GM10266 (cell line): ENCODE measurements around the gene DAGLA.
"Not testable (repeated sequence)": the region's sequence is repeated elsewhere in the genome, so short reads cannot be mapped to it uniquely, and the experiment has no call there.

Experiments
- DNase-seq: peaks from one replicate; pipeline ENCODE4 v3.0.0; 2012; ENCODE audit errors: extremely low spot score
- TF ChIP-seq, protein P1 (sequence below): IDR thresholded peaks from 2 replicates; pipeline ENCODE4 v1.5.1; 2012; ENCODE audit warnings: mild to moderate bottlenecking, low read depth; ENCODE audit not compliant: control insufficient read depth, insufficient read depth; ENCODE audit errors: missing control alignments

The DAGLA gene

DNA sequence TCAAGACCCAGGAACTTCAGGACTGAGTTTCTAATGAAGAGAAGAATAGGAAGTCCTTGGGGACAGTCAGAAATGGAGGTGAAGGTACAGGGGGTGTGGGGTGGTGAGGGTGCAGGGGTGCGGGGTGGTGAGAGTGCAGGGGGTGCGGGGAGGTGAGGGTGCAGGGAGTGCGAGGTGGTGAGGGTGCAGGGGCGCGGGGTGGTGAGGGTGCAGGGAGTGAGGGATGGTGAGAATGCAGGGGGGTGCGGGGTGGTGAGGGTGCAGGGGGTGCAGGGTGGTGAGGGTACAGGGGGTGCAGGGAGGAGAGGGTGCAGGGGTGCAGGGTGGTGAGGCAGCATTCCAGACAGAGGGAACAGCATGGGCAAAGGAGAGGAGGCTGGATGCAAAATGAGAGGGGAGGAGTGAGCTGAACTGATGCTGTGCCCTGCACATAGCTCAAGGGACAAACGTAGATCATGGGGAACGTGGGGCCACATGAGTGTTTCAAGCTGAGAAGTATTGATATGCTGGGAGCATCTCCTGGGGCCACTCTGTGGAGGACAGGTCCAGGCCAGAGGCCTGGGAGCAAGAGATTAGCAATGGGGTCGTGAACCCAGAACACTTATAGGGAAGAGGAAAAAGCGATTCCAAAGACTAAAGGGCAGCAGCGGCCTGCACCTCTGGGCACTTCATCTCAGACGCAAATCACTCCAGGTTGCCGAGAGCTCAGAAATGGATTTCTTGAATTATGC lies 23.7 kb upstream of the DAGLA start:
- TF ChIP-seq, protein P1, sequence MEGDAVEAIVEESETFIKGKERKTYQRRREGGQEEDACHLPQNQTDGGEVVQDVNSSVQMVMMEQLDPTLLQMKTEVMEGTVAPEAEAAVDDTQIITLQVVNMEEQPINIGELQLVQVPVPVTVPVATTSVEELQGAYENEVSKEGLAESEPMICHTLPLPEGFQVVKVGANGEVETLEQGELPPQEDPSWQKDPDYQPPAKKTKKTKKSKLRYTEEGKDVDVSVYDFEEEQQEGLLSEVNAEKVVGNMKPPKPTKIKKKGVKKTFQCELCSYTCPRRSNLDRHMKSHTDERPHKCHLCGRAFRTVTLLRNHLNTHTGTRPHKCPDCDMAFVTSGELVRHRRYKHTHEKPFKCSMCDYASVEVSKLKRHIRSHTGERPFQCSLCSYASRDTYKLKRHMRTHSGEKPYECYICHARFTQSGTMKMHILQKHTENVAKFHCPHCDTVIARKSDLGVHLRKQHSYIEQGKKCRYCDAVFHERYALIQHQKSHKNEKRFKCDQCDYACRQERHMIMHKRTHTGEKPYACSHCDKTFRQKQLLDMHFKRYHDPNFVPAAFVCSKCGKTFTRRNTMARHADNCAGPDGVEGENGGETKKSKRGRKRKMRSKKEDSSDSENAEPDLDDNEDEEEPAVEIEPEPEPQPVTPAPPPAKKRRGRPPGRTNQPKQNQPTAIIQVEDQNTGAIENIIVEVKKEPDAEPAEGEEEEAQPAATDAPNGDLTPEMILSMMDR: no peak
- no peak for DNase-seq

DNA sequence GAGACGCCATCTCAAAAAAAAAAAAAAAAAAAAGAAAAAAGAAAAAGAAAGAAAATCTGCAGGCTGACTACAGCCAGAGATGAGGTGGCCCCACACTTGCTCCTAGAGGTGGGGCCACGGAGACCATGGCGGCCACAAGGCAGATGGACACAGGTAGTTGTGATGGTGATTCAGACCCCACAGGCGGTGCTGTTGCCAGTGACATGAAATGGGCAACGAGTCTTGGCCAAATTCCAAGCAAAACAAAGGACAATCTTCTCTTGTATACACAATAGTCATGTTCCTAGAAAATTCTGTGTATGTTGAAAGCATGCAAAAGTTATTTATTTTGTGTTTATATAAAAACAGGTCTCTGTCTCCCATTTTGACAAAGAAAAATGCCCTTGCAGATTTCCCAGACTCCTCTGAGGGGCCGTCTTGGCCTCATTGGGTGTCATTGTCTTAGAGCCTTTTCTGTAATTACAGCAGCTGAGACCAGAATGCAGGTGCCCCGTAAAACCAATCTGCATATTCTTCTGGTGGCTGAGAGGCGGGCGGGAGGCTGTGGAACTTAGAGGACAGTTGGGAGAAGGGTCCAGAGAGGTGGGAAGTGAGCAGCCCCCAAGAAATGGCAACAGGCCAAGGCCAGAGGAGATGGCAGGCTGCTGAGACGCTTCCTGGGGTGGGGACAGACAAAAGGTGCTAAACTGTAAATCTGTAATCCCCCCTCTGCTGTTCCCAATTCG lies 22.5 kb upstream of the DAGLA start:
- TF ChIP-seq, protein P1: no peak
- DNase-seq: no peak

DNA sequence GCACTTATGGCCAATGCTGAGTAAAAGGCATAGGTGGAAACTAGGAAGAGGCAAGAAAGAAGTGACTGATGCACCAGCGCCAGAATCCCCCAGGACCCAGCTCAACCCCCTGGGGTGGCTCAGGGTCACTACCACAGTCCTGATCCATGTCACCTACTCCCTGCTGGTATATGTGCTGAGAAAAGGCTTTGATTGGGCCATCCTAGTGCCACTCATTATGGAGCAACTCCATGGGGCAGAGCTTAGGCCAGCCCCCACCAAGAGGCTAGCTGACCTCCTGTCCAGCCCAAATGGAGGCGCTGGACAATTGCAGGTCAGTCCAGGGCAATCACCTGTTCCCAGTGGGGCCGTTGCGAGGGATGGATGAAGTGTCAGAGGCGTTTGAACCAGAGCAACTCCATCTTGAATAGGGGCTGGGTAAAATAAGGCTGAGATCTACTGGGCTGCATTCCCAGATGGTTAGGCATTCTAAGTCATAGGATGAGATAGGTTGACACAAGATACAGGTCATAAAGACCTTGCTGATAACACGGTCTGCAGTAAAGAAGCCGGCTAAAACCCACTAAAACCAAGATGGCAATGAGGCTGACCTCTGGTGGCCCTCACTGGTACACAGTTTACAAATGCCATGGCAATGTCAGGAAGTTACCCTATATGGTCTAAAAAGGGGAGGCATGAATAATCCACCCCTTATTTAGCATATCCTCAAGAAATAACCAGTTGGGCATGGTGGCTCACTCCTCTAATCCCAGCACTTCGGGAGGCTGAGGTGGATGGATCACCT lies 20.6 kb upstream of the DAGLA start:
- no peak for DNase-seq
- TF ChIP-seq, protein P1: no peak

DNA sequence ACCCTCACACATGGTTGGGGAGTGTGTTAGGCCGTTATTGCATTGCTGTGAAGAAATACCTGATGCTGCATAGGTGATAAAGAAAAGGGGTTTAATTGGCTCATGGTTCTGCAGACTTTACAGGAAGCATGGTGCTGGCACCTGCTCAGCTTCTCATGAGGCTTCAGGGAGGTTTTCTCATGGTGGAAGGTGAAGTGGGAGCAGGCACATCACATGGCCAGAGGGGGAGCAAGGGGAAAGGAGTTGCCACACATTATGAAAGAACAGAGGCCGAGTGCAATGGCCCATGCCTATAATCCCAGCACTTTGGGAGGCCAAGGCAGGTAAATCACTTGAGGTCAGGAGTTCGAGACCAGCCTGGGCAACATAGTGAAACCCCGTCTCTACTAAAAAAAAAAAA lies 19.2 kb upstream of the DAGLA start:
- DNase-seq: not testable (repeated sequence)

DNA sequence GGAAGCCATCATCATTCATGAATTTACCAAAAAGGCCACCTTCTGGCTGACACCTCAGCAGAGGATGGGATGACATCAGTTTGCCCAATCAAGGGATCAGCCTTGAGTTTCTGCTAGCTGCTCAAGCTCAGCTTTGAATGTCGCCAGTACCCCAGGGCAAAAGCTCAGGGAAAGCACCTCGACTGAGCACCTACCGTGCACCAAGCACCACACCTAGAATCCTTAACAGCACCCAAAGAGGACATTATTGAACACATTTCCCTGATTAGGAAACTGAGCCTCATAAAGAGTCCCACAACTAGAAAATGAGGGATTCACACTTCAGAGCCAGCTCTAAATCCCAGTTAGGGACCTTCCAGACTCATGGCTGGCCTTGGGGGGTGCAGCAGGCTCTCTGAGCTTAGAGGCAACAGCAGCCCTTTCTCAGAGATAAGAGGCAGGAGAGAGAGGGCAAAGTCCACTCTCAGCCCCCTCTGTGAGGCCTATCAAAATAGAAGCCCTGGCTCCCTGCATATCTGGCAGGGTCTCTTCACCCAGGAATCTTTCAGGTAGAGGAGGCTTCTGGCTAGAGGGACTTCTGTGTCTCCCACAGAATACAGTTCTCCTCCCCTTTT lies 13.4 kb upstream of the DAGLA start:
- no peak for DNase-seq
- TF ChIP-seq, protein P1: no peak

DNA sequence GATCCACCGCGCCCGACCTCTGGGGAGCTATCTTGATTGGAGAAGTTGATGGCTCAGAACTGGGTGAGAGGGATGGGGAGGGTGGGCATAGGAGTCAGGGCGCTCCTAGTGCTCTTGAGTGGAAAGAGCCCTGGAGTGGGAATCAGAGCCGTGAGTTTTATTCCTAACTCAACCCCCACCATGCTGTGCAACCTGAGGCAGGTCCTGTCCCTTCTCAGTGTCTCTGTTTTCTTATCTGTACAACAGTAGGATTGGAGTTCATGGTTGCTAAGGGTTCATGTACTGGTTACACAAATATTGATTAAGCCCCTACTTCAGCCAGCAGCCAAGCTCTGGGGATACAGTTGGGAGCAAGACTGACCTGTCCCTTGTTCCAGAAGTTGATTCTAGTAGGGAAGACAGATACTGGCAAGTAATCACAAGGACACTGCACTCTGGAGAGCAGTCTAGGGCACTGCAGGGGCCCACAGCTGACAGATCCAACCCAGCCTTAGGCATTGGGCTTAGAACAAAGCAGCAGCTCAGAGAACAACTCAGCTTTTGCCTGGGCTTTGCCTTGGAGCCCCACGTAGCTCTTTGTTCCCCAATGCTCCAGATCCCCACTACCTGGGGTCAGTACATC lies 12.4 kb upstream of the DAGLA start:
- no peak for DNase-seq
- TF ChIP-seq, protein P1: no peak

DNA sequence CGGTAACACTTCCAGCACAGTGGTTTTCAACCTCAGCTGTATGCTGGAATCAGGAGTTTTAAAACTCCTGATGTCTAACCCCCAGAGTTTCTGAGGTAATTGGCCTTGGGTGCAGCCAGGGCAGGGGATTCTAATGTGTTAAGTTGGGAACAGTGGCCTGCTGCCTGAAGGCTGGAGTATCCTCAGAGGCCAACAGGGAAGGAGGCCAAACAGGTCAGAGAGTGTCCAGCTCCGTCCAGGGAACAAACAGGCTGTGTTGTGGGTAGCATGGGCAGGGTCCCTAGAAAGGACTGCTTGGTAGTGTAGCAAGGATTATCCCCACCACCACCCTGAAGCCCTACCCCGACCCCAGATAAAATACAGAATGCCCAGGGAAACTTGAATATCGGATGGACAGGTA lies 10.8 kb upstream of the DAGLA start:
- no peak for DNase-seq
- TF ChIP-seq, protein P1: no peak
